ENCODE results near the gene BICC1. TPM values are rescaled to one million over a fixed set of nuclear protein-coding genes. Genes with fewer than 3 reads are reported as not detected.

The BICC1 gene
- total and polyA plus RNA-seq, 2 donors (not counting 1 experiment from before 2014, with no cell fraction given), result 22.6 to 64.7 TPM

DNA sequence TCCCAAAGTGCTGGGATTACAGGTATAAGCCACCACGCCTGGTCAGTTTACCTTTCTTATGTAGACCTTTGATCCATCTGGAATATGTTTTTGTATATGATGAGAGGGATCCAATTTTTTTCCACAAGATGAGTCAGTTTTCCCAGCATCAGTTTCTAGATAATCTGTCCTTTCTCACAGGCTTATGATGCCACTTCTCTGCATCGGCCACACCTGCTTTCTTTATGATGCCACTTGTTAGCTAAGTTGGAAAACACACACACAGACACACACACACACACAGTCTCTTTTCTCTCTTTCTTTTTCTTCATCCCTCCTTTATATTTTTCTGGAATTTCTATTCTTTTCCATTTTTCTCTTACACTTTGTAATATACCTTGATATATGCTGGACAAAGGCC lies 240.8 kb downstream of the BICC1 start:
- H3K36me3 ChIP-seq (ENCODE audit: control insufficient read depth, insufficient read depth, low read length), result no peaks in the 10 kb centered on the region
- H3K27ac ChIP-seq (ENCODE audit: insufficient read depth, low read length), result no peak overlapping the region
- peaks cover 14% of the 10 kb centered on the region for H3K4me1 ChIP-seq (ENCODE audit: control insufficient read depth, extremely low read depth, insufficient read depth, low read length)
- no peaks in the 10 kb centered on the region for H3K27me3 ChIP-seq (ENCODE audit: control insufficient read depth, insufficient read depth, low read length)
- H3K79me2 ChIP-seq (ENCODE audit: control insufficient read depth, insufficient read depth, low read length), result no peaks in the 10 kb centered on the region
- H2AFZ ChIP-seq (ENCODE audit: low read length), result no peak overlapping the region
- H4K20me1 ChIP-seq (ENCODE audit: control insufficient read depth, extremely low read depth, insufficient read depth, low read length), result no peaks in the 10 kb centered on the region
- no peak overlapping the region for H3K4me3 ChIP-seq (replicated peaks in 1 of 4; ENCODE audit: control extremely low read depth in 1 of 4, insufficient read depth in 1 of 4, low read depth in 3 of 4, low read length in 4 of 4)
- no peak for TF ChIP-seq EZH2 (IDR thresholded peaks at IDR 0.05; ENCODE audit: low read length, missing control alignments)
- TF ChIP-seq, protein P1, sequence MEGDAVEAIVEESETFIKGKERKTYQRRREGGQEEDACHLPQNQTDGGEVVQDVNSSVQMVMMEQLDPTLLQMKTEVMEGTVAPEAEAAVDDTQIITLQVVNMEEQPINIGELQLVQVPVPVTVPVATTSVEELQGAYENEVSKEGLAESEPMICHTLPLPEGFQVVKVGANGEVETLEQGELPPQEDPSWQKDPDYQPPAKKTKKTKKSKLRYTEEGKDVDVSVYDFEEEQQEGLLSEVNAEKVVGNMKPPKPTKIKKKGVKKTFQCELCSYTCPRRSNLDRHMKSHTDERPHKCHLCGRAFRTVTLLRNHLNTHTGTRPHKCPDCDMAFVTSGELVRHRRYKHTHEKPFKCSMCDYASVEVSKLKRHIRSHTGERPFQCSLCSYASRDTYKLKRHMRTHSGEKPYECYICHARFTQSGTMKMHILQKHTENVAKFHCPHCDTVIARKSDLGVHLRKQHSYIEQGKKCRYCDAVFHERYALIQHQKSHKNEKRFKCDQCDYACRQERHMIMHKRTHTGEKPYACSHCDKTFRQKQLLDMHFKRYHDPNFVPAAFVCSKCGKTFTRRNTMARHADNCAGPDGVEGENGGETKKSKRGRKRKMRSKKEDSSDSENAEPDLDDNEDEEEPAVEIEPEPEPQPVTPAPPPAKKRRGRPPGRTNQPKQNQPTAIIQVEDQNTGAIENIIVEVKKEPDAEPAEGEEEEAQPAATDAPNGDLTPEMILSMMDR (conservative IDR thresholded peaks at IDR 0.05 in 1 of 2, IDR thresholded peaks at IDR 0.05 in 1 of 2; ENCODE audit: low read depth in 1 of 2, low read length in 2 of 2), result no peak
- no peak overlapping the region for H3K4me2 ChIP-seq (ENCODE audit: extremely low read depth, insufficient read depth, low read length)
- H3K9me3 ChIP-seq (ENCODE audit: control insufficient read depth, insufficient read depth, low read depth, low read length), result no peaks in the 10 kb centered on the region
- no peak overlapping the region for H3K9ac ChIP-seq (ENCODE audit: insufficient read depth, low read length)
- DNase-seq (ENCODE audit: low read depth in 2 of 2), result no peak

GRCh38 chr10:58754469-58755339 lies 242.0 kb downstream of the BICC1 start:
- Histone ChIP-seq H3K4me1 (ENCODE audit: control insufficient read depth, extremely low read depth, insufficient read depth, low read length) (peaks cover 14% of the 10 kb centered on the region), H3K4me2 (ENCODE audit: extremely low read depth, insufficient read depth, low read length) (peak overlapping the region; percentile 87), H3K9ac (ENCODE audit: insufficient read depth, low read length) (no peak overlapping the region), H3K79me2 (ENCODE audit: control insufficient read depth, insufficient read depth, low read length) (no peaks in the 10 kb centered on the region), H2AFZ (ENCODE audit: low read length) (no peak overlapping the region), H4K20me1 (ENCODE audit: control insufficient read depth, extremely low read depth, insufficient read depth, low read length) (no peaks in the 10 kb centered on the region), H3K36me3 (ENCODE audit: control insufficient read depth, insufficient read depth, low read length) (no peaks in the 10 kb centered on the region), H3K27me3 (ENCODE audit: control insufficient read depth, insufficient read depth, low read length) (no peaks in the 10 kb centered on the region), H3K4me3 (replicated peaks in 1 of 4; ENCODE audit: control extremely low read depth in 1 of 4, insufficient read depth in 1 of 4, low read depth in 3 of 4, low read length in 4 of 4) (no peak overlapping the region), H3K9me3 (ENCODE audit: control insufficient read depth, insufficient read depth, low read depth, low read length) (no peaks in the 10 kb centered on the region), H3K27ac (ENCODE audit: insufficient read depth, low read length) (peak overlapping the region; percentile 44)
- TF ChIP-seq, protein P1 (conservative IDR thresholded peaks at IDR 0.05 in 1 of 2, IDR thresholded peaks at IDR 0.05 in 1 of 2; ENCODE audit: low read depth in 1 of 2, low read length in 2 of 2), result no peak
- no peak for DNase-seq (ENCODE audit: low read depth in 2 of 2)

DNA sequence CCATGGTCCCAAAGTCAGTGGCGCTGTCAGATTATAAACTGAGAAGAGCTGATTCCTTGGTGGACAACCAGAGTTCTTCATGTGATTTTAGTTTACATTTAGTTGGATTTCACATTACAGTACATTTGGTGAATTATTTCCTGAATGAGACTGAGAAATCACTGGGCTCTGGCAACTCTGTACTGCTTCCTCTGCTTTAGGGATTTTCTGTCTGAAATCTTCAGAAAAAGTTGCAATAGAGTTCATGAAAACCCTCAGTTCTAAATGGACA lies 242.6 kb downstream of the BICC1 start:
- H3K79me2 ChIP-seq (ENCODE audit: control insufficient read depth, insufficient read depth, low read length), result no peaks in the 10 kb centered on the region
- H3K4me1 ChIP-seq (ENCODE audit: control insufficient read depth, extremely low read depth, insufficient read depth, low read length), result peaks cover 14% of the 10 kb centered on the region
- DNase-seq (ENCODE audit: low read depth in 2 of 2), result no peak
- H3K27me3 ChIP-seq (ENCODE audit: control insufficient read depth, insufficient read depth, low read length), result no peaks in the 10 kb centered on the region
- no peak overlapping the region for H2AFZ ChIP-seq (ENCODE audit: low read length)
- H3K9ac ChIP-seq (ENCODE audit: insufficient read depth, low read length), result no peak overlapping the region
- peak overlapping the region; percentile 87 for H3K4me2 ChIP-seq (ENCODE audit: extremely low read depth, insufficient read depth, low read length)
- H4K20me1 ChIP-seq (ENCODE audit: control insufficient read depth, extremely low read depth, insufficient read depth, low read length), result no peaks in the 10 kb centered on the region
- H3K36me3 ChIP-seq (ENCODE audit: control insufficient read depth, insufficient read depth, low read length), result no peaks in the 10 kb centered on the region
- no peak for TF ChIP-seq EZH2 (IDR thresholded peaks at IDR 0.05; ENCODE audit: low read length, missing control alignments)
- TF ChIP-seq, protein P1 (conservative IDR thresholded peaks at IDR 0.05 in 1 of 2, IDR thresholded peaks at IDR 0.05 in 1 of 2; ENCODE audit: low read depth in 1 of 2, low read length in 2 of 2), result no peak
- no peaks in the 10 kb centered on the region for H3K9me3 ChIP-seq (ENCODE audit: control insufficient read depth, insufficient read depth, low read depth, low read length)
- H3K4me3 ChIP-seq (replicated peaks in 1 of 4; ENCODE audit: control extremely low read depth in 1 of 4, insufficient read depth in 1 of 4, low read depth in 3 of 4, low read length in 4 of 4), result peak overlapping the region in 1 of 4 experiments; percentile 42
- H3K27ac ChIP-seq (ENCODE audit: insufficient read depth, low read length), result peak overlapping the region; percentile 44
